Mucosa of rectum (tissue), 2 donors: ENCODE measurements around the gene CERS6.
"Not testable (repeated sequence)": the region's sequence is repeated elsewhere in the genome, so short reads cannot be mapped to it uniquely, and the experiment has no call there.

Source experiments
- H3K27ac ChIP-seq, 2 donors: one replicate each; pipeline ENCODE4 v1.7.0; 2013; ENCODE audit warnings: inconsistent platforms in 2 of 2, low read depth in 2 of 2, low read length in 2 of 2
- H3K27me3 ChIP-seq, 2 donors: one replicate each; pipeline ENCODE4 v1.7.0; 2013; ENCODE audit warnings: low read length in 2 of 2; ENCODE audit not compliant: control insufficient read depth in 2 of 2, insufficient read depth in 2 of 2
- H3K36me3 ChIP-seq, 2 donors: one replicate each; pipeline ENCODE4 v1.7.0; 2013; ENCODE audit warnings: low read length in 2 of 2; ENCODE audit not compliant: control insufficient read depth in 2 of 2, insufficient read depth in 2 of 2
- H3K4me1 ChIP-seq, 2 donors: one replicate each; pipeline ENCODE4 v1.7.0; 2013; ENCODE audit warnings: low read length in 2 of 2, mild to moderate bottlenecking in 1 of 2; ENCODE audit not compliant: control insufficient read depth in 2 of 2, insufficient read depth in 2 of 2
- H3K4me3 ChIP-seq, 2 donors: one replicate each; pipeline ENCODE4 v1.7.0; 2013; ENCODE audit warnings: low read length in 2 of 2
- H3K9ac ChIP-seq, 2 donors: one replicate each; pipeline ENCODE4 v1.7.0; 2013; ENCODE audit warnings: low read length in 2 of 2, low read depth in 1 of 2, mild to moderate bottlenecking in 1 of 2
- H3K9me3 ChIP-seq, 2 donors: one replicate each; pipeline ENCODE4 v1.7.0; 2013; ENCODE audit warnings: low read length in 2 of 2; ENCODE audit not compliant: control insufficient read depth in 2 of 2
- donor health status: healthy.
- donor health status: Normal muscosa, but diverticular disease.

CERS6 gene

GRCh38 chr2:168480356-168480755 lies 24.3 kb downstream of the CERS6 start:
- H3K36me3 ChIP-seq, result no peaks in the 10 kb centered on the region
- peak overlapping the region; percentile 17 to 78 for H3K27ac ChIP-seq
- H3K4me1 ChIP-seq, result peaks cover 6 to 19% of the 10 kb centered on the region in 2 donors
- H3K9me3 ChIP-seq, result no peaks in the 10 kb centered on the region
- H3K9ac ChIP-seq, result peak overlapping the region in 1 of 2 donors; percentile 32
- H3K4me3 ChIP-seq, result peak overlapping the region in 1 of 2 donors; percentile 8
- H3K27me3 ChIP-seq, result no peaks in the 10 kb centered on the region

- Histone ChIP-seq H3K9ac (peak overlapping the region in 1 of 2 donors; percentile 32), H3K36me3 (no peaks in the 10 kb centered on the region), H3K4me1 (peaks cover 6 to 19% of the 10 kb centered on the region in 2 donors), H3K27me3 (no peaks in the 10 kb centered on the region), H3K27ac (peak overlapping the region; percentile 17 to 78), H3K4me3 (peak overlapping the region in 1 of 2 donors; percentile 8), H3K9me3 (no peaks in the 10 kb centered on the region)
Measured at GRCh38 chr2:168480825-168481585, 24.9 kb downstream of the CERS6 start.

- no peaks in the 10 kb centered on the region for H3K9me3 ChIP-seq
- H3K9ac ChIP-seq, result no peak overlapping the region
- H3K27me3 ChIP-seq, result no peaks in the 10 kb centered on the region
- no peak overlapping the region for H3K27ac ChIP-seq
- no peaks in the 10 kb centered on the region for H3K36me3 ChIP-seq
- peaks cover 6 to 16% of the 10 kb centered on the region in 2 donors for H3K4me1 ChIP-seq
- H3K4me3 ChIP-seq, result no peak overlapping the region
Measured at GRCh38 chr2:168482269-168482668, 26.2 kb downstream of the CERS6 start.

DNA sequence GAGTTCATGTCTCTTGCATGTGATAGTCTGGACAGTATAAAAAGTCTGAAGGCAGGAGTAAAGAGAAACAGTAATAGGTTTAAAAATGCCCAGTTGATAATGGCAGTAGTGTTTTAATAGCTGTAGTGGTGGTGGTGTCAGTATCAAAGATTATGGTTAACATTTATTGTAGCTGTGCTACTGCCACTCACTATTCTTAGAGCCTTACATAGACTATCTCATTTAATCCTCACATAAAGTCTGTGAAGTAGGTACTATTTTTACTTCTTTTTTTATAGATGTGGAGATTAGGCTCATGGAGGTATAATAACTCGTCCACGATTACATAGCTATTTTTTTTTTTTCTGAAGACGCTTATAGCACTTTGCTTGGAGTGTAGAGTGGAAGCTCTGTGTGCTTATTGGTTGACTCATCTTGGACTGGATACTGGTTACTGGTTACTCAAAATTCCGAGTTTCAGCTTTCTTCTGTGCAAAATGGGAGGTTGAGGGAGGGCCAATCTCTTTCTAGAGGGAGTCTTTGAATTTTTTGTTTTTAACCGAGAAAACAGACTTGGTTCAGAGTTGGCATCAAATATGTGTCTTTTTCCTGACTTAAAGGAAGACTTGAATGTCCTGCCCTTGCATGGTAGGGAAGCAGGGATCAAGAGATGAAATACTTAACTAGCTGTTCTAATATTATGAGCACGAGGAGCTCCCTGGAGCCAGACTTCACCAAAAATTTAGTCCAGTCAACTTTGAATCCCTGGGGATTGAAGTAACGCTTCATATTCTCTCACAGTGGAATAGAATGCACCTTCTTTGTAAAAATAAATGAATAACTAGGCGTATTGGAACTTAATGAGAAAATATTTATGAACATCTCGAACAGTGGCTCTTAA lies 27.1 kb downstream of the CERS6 start:
- Histone ChIP-seq H3K27ac (no peak overlapping the region), H3K9me3 (no peaks in the 10 kb centered on the region), H3K4me3 (no peak overlapping the region), H3K9ac (no peak overlapping the region), H3K36me3 (no peaks in the 10 kb centered on the region), H3K27me3 (no peaks in the 10 kb centered on the region), H3K4me1 (peaks cover 6 to 16% of the 10 kb centered on the region in 2 donors)

DNA sequence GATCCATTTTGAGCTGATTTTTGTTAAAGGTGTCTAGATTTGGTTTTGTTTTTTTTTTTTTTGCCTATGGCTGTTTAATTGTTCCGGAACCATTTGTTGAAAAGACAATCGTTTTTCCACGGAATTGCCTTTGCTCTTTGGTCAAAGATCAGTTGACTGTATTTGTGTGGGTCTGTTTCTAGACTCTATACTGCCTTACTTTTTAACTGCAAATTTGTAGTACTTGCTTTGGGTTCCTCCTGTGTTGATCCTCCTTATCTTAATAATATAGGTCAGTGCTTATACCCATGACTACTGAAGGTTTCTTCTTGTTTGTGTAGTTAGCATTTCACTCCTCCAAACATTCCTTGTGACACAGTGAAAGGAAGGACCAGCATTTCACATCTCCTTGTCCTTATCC lies 30.4 kb downstream of the CERS6 start:
- no peak overlapping the region for H3K9ac ChIP-seq
- H3K36me3 ChIP-seq, result no peaks in the 10 kb centered on the region
- no peaks in the 10 kb centered on the region for H3K9me3 ChIP-seq
- H3K4me1 ChIP-seq, result peaks cover 4 to 20% of the 10 kb centered on the region in 2 donors
- no peaks in the 10 kb centered on the region for H3K27me3 ChIP-seq
- no peak overlapping the region for H3K27ac ChIP-seq
- H3K4me3 ChIP-seq, result no peak overlapping the region

DNA sequence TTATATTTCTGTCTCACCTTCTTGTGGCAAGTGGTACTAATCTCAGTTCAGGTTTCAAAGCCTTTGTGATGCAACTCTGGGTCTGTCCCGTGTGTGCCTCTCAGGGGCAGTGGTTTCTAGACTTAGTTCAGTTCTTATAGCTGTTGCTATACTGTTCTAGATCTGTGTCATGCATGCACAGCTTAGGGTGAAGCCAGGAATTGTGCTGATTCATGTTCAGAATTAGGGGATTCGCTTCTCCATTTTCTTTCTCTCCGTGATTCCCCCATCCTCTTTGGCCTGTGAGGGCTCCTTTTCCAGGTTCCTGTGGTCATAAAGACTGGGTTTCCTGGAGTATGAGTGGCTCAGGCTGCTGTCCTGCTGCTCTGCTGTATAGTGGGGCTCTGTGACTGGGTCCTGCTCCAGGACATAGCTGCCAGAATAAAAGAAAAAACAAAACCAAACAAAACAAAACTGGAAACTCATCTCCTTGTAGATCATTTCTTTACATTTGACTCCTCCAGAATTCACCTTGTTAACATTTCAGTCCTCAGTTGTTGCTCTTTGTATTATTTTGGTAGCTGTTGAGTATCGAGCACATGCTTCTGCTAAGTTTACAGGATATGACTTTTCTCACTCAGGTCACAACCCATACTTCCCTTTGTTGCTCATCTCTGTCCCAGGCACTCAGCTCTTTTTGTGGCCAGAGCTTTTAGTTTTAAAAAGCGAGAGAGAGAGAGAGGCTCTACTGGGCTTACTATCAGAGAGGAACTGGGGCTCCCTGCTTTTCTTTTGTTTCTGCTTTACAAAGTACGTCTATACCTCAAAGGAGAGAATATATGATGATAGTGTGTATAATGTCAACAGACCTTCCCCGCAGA lies 34.2 kb downstream of the CERS6 start:
- Histone ChIP-seq H3K36me3 (no peaks in the 10 kb centered on the region), H3K4me1 (peaks cover 2 to 32% of the 10 kb centered on the region in 2 donors), H3K27me3 (no peaks in the 10 kb centered on the region), H3K9ac (peak overlapping the region in 1 of 2 donors; percentile 11), H3K9me3 (no peaks in the 10 kb centered on the region), H3K4me3 (peak overlapping the region in 1 of 2 donors; percentile 56), H3K27ac (peak overlapping the region; percentile 44 to 57)

DNA sequence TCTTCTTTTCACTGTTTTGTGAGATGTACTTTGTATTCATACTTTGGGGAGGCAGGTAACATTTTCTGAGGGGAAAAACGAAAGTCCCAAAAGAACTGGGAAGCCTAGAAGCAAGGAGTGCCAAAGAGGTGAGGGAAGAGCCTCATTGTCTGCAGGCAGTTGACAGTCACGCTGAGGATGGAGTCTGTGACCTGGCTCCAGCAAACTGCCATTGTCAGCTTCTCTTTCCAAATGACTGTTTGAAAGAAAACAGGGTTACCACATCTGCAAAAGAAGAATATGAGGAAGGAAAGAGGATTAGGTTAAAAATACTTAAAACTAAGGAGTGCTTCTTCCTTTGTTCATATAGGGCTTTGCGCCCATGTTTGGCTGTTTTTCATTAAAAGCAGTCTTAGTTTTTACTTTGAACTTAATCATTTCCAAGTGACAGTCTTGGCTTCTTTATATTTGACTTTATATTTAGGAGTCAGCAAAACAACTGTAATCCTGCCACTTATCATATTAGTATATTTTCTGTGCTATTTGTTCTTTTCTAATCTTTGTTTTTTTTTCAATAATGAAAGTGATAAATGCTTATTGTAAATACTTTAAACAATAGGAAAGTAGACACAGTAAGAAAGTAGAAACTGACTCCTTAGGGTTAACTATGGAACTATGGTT lies 35.0 kb downstream of the CERS6 start:
- no peaks in the 10 kb centered on the region for H3K9me3 ChIP-seq
- peaks cover 2 to 33% of the 10 kb centered on the region in 2 donors for H3K4me1 ChIP-seq
- no peak overlapping the region for H3K9ac ChIP-seq
- no peaks in the 10 kb centered on the region for H3K27me3 ChIP-seq
- no peaks in the 10 kb centered on the region for H3K36me3 ChIP-seq
- H3K4me3 ChIP-seq, result peak overlapping the region in 1 of 2 donors; percentile 56
- peak overlapping the region; percentile 44 to 57 for H3K27ac ChIP-seq

GRCh38 chr2:168491728-168492127 lies 35.7 kb downstream of the CERS6 start:
- H3K4me1 ChIP-seq, result peaks cover 2 to 34% of the 10 kb centered on the region in 2 donors
- H3K4me3 ChIP-seq, H3K27ac ChIP-seq, H3K9me3 ChIP-seq, H3K9ac ChIP-seq, H3K27me3 ChIP-seq, H3K36me3 ChIP-seq: not testable (repeated sequence)

GRCh38 chr2:168493219-168493618 lies 37.1 kb downstream of the CERS6 start:
- H3K27me3 ChIP-seq, H3K36me3 ChIP-seq, H3K4me3 ChIP-seq, H3K9me3 ChIP-seq: not testable (repeated sequence)
- peak overlapping the region; percentile 71 to 83 for H3K27ac ChIP-seq
- H3K4me1 ChIP-seq, result peaks cover 2 to 40% of the 10 kb centered on the region in 2 donors
- peak overlapping the region in 1 of 2 donors; percentile 4 for H3K9ac ChIP-seq
